Liver (tissue), 9 donors: ENCODE results near the gene CNDP2. TPM values are rescaled to one million over a fixed set of nuclear protein-coding genes. Genes with fewer than 3 reads are reported as not detected.
A peak's percentile ranks its signal among the peaks of the same experiment; 100 is the strongest.

Experiments
- DNase-seq: peaks from one replicate; pipeline ENCODE4 v3.0.0-alpha.2; 2017; ENCODE audit warnings: low spot score
- H3K27ac ChIP-seq, 2 donors: one replicate each; pipeline ENCODE4 v1.7.0; 2013; ENCODE audit warnings: inconsistent platforms in 2 of 2, low read length in 2 of 2, control low read depth in 1 of 2, low read depth in 1 of 2, mild to moderate bottlenecking in 1 of 2
- H3K27me3 ChIP-seq, 4 donors: one replicate each; pipeline versions ENCODE4 v1.6.1 to v1.7.0; 2013; ENCODE audit warnings: low read length in 3 of 4, inconsistent platforms in 1 of 4, mild to moderate bottlenecking in 1 of 4, moderate library complexity in 1 of 4; ENCODE audit not compliant: control insufficient read depth in 4 of 4, insufficient read depth in 4 of 4
- H3K36me3 ChIP-seq, 4 donors: one replicate each; pipeline versions ENCODE4 v1.6.1 to v1.7.0; 2013; ENCODE audit warnings: low read length in 3 of 4, mild to moderate bottlenecking in 3 of 4, low read depth in 1 of 4, moderate library complexity in 1 of 4; ENCODE audit not compliant: control insufficient read depth in 4 of 4, insufficient read depth in 3 of 4
- H3K4me1 ChIP-seq, 4 donors: one replicate each; pipeline versions ENCODE4 v1.6.1 to v1.7.0; 2013; ENCODE audit warnings: low read length in 3 of 4, mild to moderate bottlenecking in 3 of 4, moderate library complexity in 1 of 4; ENCODE audit not compliant: control insufficient read depth in 4 of 4, insufficient read depth in 4 of 4
- H3K4me3 ChIP-seq, 3 donors: one replicate each; pipeline versions ENCODE4 v1.6.1 to v1.7.0; 2013; ENCODE audit warnings: low read length in 3 of 3, control low read depth in 1 of 3, low read depth in 1 of 3, mild to moderate bottlenecking in 1 of 3
- H3K9ac ChIP-seq, 2 donors: one replicate each; pipeline ENCODE4 v1.7.0; 2013; ENCODE audit warnings: low read length in 2 of 2, mild to moderate bottlenecking in 2 of 2, moderate library complexity in 2 of 2, control low read depth in 1 of 2, low read depth in 1 of 2
- H3K9me3 ChIP-seq, 4 donors: one replicate each; pipeline versions ENCODE4 v1.6.1 to v1.7.0; 2013; ENCODE audit warnings: low read length in 3 of 4; ENCODE audit not compliant: control insufficient read depth in 4 of 4
- ATF3 ChIP-seq: IDR thresholded peaks from 2 replicates; pipeline ENCODE4 v1.6.1; 2016; ENCODE audit warnings: antibody characterized with exemption
- CTCF ChIP-seq: fragments of 150-350 bp; IDR thresholded peaks from 2 replicates; pipeline ENCODE4 v1.5.1; 2017; ENCODE audit warnings: improper control_type of control experiment, low read depth, low read length; ENCODE audit not compliant: missing input control
- EGR1 ChIP-seq, 2 donors: IDR thresholded peaks; 2 replicates each; pipeline ENCODE4 v1.6.1; 2016 to 2018; ENCODE audit warnings: antibody characterized with exemption in 2 of 2, low read depth in 2 of 2
- FOXA1 ChIP-seq: IDR thresholded peaks from 2 replicates; pipeline ENCODE4 v1.6.1; 2016; ENCODE audit warnings: antibody characterized with exemption
- FOXA2 ChIP-seq: IDR thresholded peaks from 2 replicates; pipeline ENCODE4 v1.6.1; 2016; ENCODE audit warnings: antibody characterized with exemption
- GABPA ChIP-seq, 2 donors: IDR thresholded peaks in 1 of 2; conservative IDR thresholded peaks in 1 of 2; 2 replicates each; pipeline ENCODE4 v1.6.1; 2016; ENCODE audit warnings: antibody characterized with exemption in 2 of 2, mild to moderate bottlenecking in 1 of 2, moderate library complexity in 1 of 2
- HNF4A ChIP-seq, 2 donors: conservative IDR thresholded peaks; 2 replicates each; pipeline ENCODE4 v1.6.1; 2016; ENCODE audit warnings: antibody characterized with exemption in 2 of 2, mild to moderate bottlenecking in 2 of 2
- HNF4G ChIP-seq: IDR thresholded peaks from 2 replicates; pipeline ENCODE4 v1.6.1; 2016; ENCODE audit warnings: antibody characterized with exemption
- JUND ChIP-seq, 2 donors: IDR thresholded peaks; 2 replicates each; pipeline ENCODE4 v1.6.1; 2016; ENCODE audit warnings: antibody characterized with exemption in 2 of 2
- MAX ChIP-seq: IDR thresholded peaks from 2 replicates; pipeline ENCODE4 v1.6.1; 2016; ENCODE audit warnings: antibody characterized with exemption
- NR2F2 ChIP-seq: IDR thresholded peaks from 2 replicates; pipeline ENCODE4 v1.6.1; 2016; ENCODE audit warnings: antibody characterized with exemption
- RAD21 ChIP-seq, 2 donors: IDR thresholded peaks; 2 replicates each; pipeline ENCODE4 v1.6.1; 2016; ENCODE audit warnings: antibody characterized with exemption in 2 of 2, mild to moderate bottlenecking in 2 of 2
- RXRA ChIP-seq, 2 donors: IDR thresholded peaks; 2 replicates each; pipeline ENCODE4 v1.6.1; 2017 to 2018; ENCODE audit warnings: antibody characterized with exemption in 2 of 2, mild to moderate bottlenecking in 1 of 2
- SP1 ChIP-seq: IDR thresholded peaks from 2 replicates; pipeline ENCODE4 v1.6.1; 2018; ENCODE audit warnings: antibody characterized with exemption, mild to moderate bottlenecking
- TAF1 ChIP-seq: conservative IDR thresholded peaks from 2 replicates; pipeline ENCODE4 v1.6.1; 2016; ENCODE audit warnings: antibody characterized with exemption, mild to moderate bottlenecking
- YY1 ChIP-seq: IDR thresholded peaks from 2 replicates; pipeline ENCODE4 v1.6.1; 2016; ENCODE audit warnings: antibody characterized with exemption, mild to moderate bottlenecking
- ZBTB33 ChIP-seq: IDR thresholded peaks from 2 replicates; pipeline ENCODE4 v1.6.1; 2016; ENCODE audit warnings: antibody characterized with exemption
- WGBS: extraction: QIAGEN DNeasy Blood & Tissue Kit; methylation state at CpG from one replicate; pipeline ENCODE4 v1.1.7; 2013; 5-methylcytosine and 5-hydroxymethylcytosine counted together
- polyA plus RNA-seq, 2 donors: library from polyadenylated mRNA; stranded (reverse) in 1 of 2; unstranded in 1 of 2; fragments of 200-250 nt in 1 of 2; fragments of >200 nt in 1 of 2; fragmentation: Nextera tagmentation in 1 of 2; extraction: Ambion mirVana in 1 of 2; gene quantifications; one replicate each; pipeline versions ENCODE4 v1.2.1 to v1.2.3, GENCODE V29; 2013 to 2015
- total RNA-seq, 2 donors: library from RNA; depleted of rRNA; stranded (reverse); fragments of >200 nt; gene quantifications; one replicate each; pipeline ENCODE4 v1.2.3, GENCODE V29; 2014
- TF ChIP-seq, protein P1 (sequence below): IDR thresholded peaks from 2 replicates; pipeline ENCODE4 v1.6.1; 2016; ENCODE audit warnings: antibody characterized with exemption, mild to moderate bottlenecking
- donor health status: healthy.
- donor health status: healthy.
- donor health status: healthy.
- donor health status: healthy.
- donor health status: healthy.

Gene CNDP2
- total and polyA plus RNA-seq, 4 donors = 65.5 to 167 (median 141) TPM

GRCh38 chr18:74497778-74498177, 1.6 kb downstream of the CNDP2 start:
- no peaks in the 10 kb centered on the region for H3K27me3 ChIP-seq
- 38% methylated on average over 3 of the region's 3 CpGs for WGBS
- peak overlapping the region; percentile 96 to 97 for H3K27ac ChIP-seq
- H3K36me3 ChIP-seq = peaks cover 0 to 7% (median 5%) of the 10 kb centered on the region in 4 donors
- peaks cover 5 to 46% (median 35%) of the 10 kb centered on the region in 4 donors for H3K4me1 ChIP-seq
- peak in 1 of 2 donors; percentile 27 for TF ChIP-seq HNF4A (conservative IDR thresholded peaks at IDR 0.05)
- no peak for TF ChIP-seq ZBTB33
- no peak for TF ChIP-seq FOXA2
- no peak for TF ChIP-seq EGR1 (IDR thresholded peaks at IDR 0.05; ENCODE audit: low read depth in 2 of 2)
- no peak for TF ChIP-seq RAD21 (IDR thresholded peaks at IDR 0.05)
- H3K9ac ChIP-seq = no peak overlapping the region
- no peak overlapping the region for H3K4me3 ChIP-seq
- no peak for DNase-seq
- no peaks in the 10 kb centered on the region for H3K9me3 ChIP-seq

DNA sequence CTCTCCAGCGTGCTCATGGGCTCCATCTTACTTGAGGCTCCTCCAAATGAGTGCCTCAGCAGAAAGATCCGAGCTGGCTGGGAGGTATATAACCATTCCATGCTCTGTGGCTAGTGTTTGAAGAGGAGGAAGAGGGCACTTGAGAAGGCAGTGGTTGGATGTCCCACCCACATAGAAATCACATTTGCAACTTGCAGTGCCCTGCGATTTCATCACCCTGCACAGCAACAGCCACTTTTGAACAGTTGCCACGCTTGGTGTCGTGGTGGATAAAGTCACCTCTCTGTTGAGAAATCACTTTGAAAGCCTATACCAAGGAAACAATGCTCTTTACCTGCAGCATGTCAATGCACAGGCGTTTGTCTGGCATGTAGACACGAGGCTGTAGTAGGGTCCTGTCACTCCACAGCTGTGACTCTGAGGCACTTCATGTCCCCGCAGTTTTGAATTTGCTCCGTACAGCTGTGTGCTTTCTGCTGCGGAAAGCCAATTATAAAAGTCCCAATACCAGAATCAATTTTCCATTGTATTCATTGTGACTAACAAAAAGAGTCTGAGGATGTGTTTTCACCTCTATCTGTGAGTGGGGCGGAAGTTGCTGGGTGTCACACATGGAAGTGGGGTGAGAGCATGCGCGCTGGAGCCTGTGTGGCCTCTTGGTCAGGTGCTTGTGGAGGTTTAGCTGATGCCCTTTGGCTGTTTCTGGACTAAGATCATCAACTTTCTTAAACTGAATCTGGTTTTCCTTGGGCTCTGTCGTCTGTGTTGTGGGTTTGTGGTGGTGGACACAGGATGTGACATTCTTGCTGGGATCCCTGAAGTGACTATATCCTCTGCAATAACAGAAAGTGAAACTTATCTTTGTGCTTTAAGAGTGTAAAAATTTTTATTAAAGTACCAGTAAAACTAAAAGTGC, 2.8 kb downstream of the CNDP2 start:
- H3K27ac ChIP-seq = peak overlapping the region; percentile 96 to 97
- H3K4me3 ChIP-seq = peak overlapping the region; percentile 27 to 61 (median 39)
- 42% methylated on average over 14 of the region's 14 CpGs for WGBS
- peaks cover 2 to 12% (median 10%) of the 10 kb centered on the region in 4 donors for H3K36me3 ChIP-seq
- H3K9me3 ChIP-seq = no peaks in the 10 kb centered on the region
- H3K27me3 ChIP-seq = no peaks in the 10 kb centered on the region
- DNase-seq = no peak
- H3K9ac ChIP-seq = peak overlapping the region; percentile 85 to 96
- peaks cover 5 to 46% (median 35%) of the 10 kb centered on the region in 4 donors for H3K4me1 ChIP-seq
- TF ChIP-seq RXRA (IDR thresholded peaks at IDR 0.05) (peak in 1 of 2 donors; percentile 74), YY1 (peak; percentile 57), CTCF (peak; percentile 0), HNF4A (conservative IDR thresholded peaks at IDR 0.05) (peak; percentile 44 to 73), ATF3 (peak; percentile 95), NR2F2 (no peak), FOXA2 (peak; percentile 6), JUND (IDR thresholded peaks at IDR 0.05) (no peak), GABPA (IDR thresholded peaks at IDR 0.05 in 1 of 2, conservative IDR thresholded peaks at IDR 0.05 in 1 of 2) (no peak), RAD21 (IDR thresholded peaks at IDR 0.05) (peak in 1 of 2 donors; percentile 39), ZBTB33 (peak; percentile 18), MAX (peak; percentile 42), TAF1 (no peak), FOXA1 (peak; percentile 16), HNF4G (no peak), EGR1 (IDR thresholded peaks at IDR 0.05; ENCODE audit: low read depth in 2 of 2) (no peak), SP1 (peak; percentile 51)
- TF ChIP-seq, protein P1, sequence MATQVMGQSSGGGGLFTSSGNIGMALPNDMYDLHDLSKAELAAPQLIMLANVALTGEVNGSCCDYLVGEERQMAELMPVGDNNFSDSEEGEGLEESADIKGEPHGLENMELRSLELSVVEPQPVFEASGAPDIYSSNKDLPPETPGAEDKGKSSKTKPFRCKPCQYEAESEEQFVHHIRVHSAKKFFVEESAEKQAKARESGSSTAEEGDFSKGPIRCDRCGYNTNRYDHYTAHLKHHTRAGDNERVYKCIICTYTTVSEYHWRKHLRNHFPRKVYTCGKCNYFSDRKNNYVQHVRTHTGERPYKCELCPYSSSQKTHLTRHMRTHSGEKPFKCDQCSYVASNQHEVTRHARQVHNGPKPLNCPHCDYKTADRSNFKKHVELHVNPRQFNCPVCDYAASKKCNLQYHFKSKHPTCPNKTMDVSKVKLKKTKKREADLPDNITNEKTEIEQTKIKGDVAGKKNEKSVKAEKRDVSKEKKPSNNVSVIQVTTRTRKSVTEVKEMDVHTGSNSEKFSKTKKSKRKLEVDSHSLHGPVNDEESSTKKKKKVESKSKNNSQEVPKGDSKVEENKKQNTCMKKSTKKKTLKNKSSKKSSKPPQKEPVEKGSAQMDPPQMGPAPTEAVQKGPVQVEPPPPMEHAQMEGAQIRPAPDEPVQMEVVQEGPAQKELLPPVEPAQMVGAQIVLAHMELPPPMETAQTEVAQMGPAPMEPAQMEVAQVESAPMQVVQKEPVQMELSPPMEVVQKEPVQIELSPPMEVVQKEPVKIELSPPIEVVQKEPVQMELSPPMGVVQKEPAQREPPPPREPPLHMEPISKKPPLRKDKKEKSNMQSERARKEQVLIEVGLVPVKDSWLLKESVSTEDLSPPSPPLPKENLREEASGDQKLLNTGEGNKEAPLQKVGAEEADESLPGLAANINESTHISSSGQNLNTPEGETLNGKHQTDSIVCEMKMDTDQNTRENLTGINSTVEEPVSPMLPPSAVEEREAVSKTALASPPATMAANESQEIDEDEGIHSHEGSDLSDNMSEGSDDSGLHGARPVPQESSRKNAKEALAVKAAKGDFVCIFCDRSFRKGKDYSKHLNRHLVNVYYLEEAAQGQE = peak; percentile 23
